Measurements from ENCODE around the gene RAB9B. TPM values are rescaled to one million over a fixed set of nuclear protein-coding genes. Genes with fewer than 3 reads are reported as not detected.

RAB9B gene
- total RNA-seq, 6 experiments from 2014 or later, result 0.14 to 0.40 (median 0.25) TPM

- DNase-seq, result no peak
- Mint-ChIP-seq H3K4me1 (ENCODE audit: low read depth) (peaks cover 38% of the 10 kb centered on the region), H3K9me3 (no peaks in the 10 kb centered on the region), H3K36me3 (ENCODE audit: low read depth) (no peaks in the 10 kb centered on the region), H3K4me3 (no peak overlapping the region), H3K27me3 (ENCODE audit: insufficient read depth) (no peaks in the 10 kb centered on the region), H3K27ac (no peak overlapping the region)
- TF ChIP-seq CTCF (IDR thresholded peaks at IDR 0.05), result no peak
Measured at GRCh38 chrX:103789004-103789403, 43.1 kb downstream of the RAB9B start.

GRCh38 chrX:103783971-103784370, 48.1 kb downstream of the RAB9B start:
- no peak overlapping the region for H3K4me3 Mint-ChIP-seq
- H3K36me3 Mint-ChIP-seq (ENCODE audit: low read depth), result no peaks in the 10 kb centered on the region
- no peaks in the 10 kb centered on the region for H3K4me1 Mint-ChIP-seq (ENCODE audit: low read depth)
- no peak for TF ChIP-seq CTCF (IDR thresholded peaks at IDR 0.05)
- no peaks in the 10 kb centered on the region for H3K9me3 Mint-ChIP-seq
- no peak for DNase-seq
- H3K27ac Mint-ChIP-seq, result no peak overlapping the region
- peaks cover 3% of the 10 kb centered on the region; the same call in 1 of the 2 replicates for H3K27me3 Mint-ChIP-seq (ENCODE audit: insufficient read depth)

- Mint-ChIP-seq H3K9me3 (no peaks in the 10 kb centered on the region), H3K36me3 (ENCODE audit: low read depth) (no peaks in the 10 kb centered on the region), H3K27me3 (ENCODE audit: insufficient read depth) (peaks cover 10% of the 10 kb centered on the region), H3K4me1 (ENCODE audit: low read depth) (no peaks in the 10 kb centered on the region), H3K27ac (no peak overlapping the region), H3K4me3 (no peak overlapping the region)
- DNase-seq, result no peak
- no peak for TF ChIP-seq CTCF (IDR thresholded peaks at IDR 0.05)
Measured at GRCh38 chrX:103783196-103783595, 48.9 kb downstream of the RAB9B start.

- no peak overlapping the region for H3K27ac Mint-ChIP-seq
- no peak overlapping the region for H3K4me3 Mint-ChIP-seq
- H3K9me3 Mint-ChIP-seq, result no peaks in the 10 kb centered on the region
- H3K27me3 Mint-ChIP-seq (ENCODE audit: insufficient read depth), result peaks cover 10% of the 10 kb centered on the region
- H3K4me1 Mint-ChIP-seq (ENCODE audit: low read depth), result no peaks in the 10 kb centered on the region
- no peak for TF ChIP-seq CTCF (IDR thresholded peaks at IDR 0.05)
- DNase-seq, result no peak
- no peaks in the 10 kb centered on the region for H3K36me3 Mint-ChIP-seq (ENCODE audit: low read depth)
Measured at GRCh38 chrX:103782640-103783039, 49.4 kb downstream of the RAB9B start.

GRCh38 chrX:103781706-103782105, 50.4 kb downstream of the RAB9B start:
- Mint-ChIP-seq H3K27me3 (ENCODE audit: insufficient read depth) (peaks cover 10% of the 10 kb centered on the region), H3K27ac (no peak overlapping the region), H3K4me1 (ENCODE audit: low read depth) (peaks cover 6% of the 10 kb centered on the region), H3K36me3 (ENCODE audit: low read depth) (no peaks in the 10 kb centered on the region), H3K4me3 (no peak overlapping the region), H3K9me3 (no peaks in the 10 kb centered on the region)
- no peak for DNase-seq
- no peak for TF ChIP-seq CTCF (IDR thresholded peaks at IDR 0.05)

GRCh38 chrX:103781062-103781402, 51.0 kb downstream of the RAB9B start:
- H3K27me3 Mint-ChIP-seq (ENCODE audit: insufficient read depth), result peaks cover 12% of the 10 kb centered on the region
- no peak overlapping the region for H3K27ac Mint-ChIP-seq
- TF ChIP-seq CTCF (IDR thresholded peaks at IDR 0.05), result no peak
- no peak overlapping the region for H3K4me3 Mint-ChIP-seq
- H3K9me3 Mint-ChIP-seq, result no peaks in the 10 kb centered on the region
- no peaks in the 10 kb centered on the region for H3K36me3 Mint-ChIP-seq (ENCODE audit: low read depth)
- peaks cover 10% of the 10 kb centered on the region for H3K4me1 Mint-ChIP-seq (ENCODE audit: low read depth)
- no peak for DNase-seq
